ENCODE data around the gene UBE2F. TPM values are rescaled to one million over a fixed set of nuclear protein-coding genes. Genes with fewer than 3 reads are reported as not detected.

UBE2F gene
- total and polyA plus RNA-seq, 3 donors from 2014 or later: 68.3 to 77.8 (median 72.8) TPM

DNA sequence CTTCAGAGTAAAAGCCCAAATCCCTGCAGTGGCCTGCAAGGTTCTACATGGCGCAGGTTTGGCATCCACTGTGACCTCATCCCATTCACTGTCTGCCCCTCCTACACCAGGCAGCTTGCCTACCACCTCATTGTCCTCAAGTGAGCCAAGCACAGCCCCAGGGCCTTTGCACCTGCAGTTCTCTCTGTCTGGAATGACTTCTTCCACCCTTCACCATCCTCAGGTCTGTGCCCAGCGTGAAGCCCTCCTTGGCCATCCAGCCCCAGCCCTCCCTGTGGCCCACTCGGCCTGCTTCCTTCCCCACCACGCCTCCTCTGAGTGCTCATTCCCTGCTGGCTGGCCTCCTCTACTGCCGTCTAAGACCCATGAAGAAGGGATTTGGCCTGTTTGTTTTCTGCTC is 32.6 kb upstream of the UBE2F start:
- H3K27me3 ChIP-seq: no peaks in the 10 kb centered on the region
- no peak for DNase-seq
- H3K4me1 ChIP-seq: peaks cover 6% of the 10 kb centered on the region
- WGBS, 2 donors: 90 to 91% methylated on average over 5 of the region's 5 CpGs
- H3K36me3 ChIP-seq (ENCODE audit: low read depth, missing control alignments): no peaks in the 10 kb centered on the region
- no peak overlapping the region for H3K27ac ChIP-seq
- H3K9me3 ChIP-seq: no peaks in the 10 kb centered on the region
- TF ChIP-seq, protein P1, sequence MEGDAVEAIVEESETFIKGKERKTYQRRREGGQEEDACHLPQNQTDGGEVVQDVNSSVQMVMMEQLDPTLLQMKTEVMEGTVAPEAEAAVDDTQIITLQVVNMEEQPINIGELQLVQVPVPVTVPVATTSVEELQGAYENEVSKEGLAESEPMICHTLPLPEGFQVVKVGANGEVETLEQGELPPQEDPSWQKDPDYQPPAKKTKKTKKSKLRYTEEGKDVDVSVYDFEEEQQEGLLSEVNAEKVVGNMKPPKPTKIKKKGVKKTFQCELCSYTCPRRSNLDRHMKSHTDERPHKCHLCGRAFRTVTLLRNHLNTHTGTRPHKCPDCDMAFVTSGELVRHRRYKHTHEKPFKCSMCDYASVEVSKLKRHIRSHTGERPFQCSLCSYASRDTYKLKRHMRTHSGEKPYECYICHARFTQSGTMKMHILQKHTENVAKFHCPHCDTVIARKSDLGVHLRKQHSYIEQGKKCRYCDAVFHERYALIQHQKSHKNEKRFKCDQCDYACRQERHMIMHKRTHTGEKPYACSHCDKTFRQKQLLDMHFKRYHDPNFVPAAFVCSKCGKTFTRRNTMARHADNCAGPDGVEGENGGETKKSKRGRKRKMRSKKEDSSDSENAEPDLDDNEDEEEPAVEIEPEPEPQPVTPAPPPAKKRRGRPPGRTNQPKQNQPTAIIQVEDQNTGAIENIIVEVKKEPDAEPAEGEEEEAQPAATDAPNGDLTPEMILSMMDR (IDR thresholded peaks at IDR 0.05): no peak
- no peak for TF ChIP-seq POLR2A (IDR thresholded peaks at IDR 0.05)
- H3K4me3 ChIP-seq: no peak overlapping the region
- intact Hi-C loops (cut with DNase I; ENCODE audit: low total_unique reads): no loop called here

DNA sequence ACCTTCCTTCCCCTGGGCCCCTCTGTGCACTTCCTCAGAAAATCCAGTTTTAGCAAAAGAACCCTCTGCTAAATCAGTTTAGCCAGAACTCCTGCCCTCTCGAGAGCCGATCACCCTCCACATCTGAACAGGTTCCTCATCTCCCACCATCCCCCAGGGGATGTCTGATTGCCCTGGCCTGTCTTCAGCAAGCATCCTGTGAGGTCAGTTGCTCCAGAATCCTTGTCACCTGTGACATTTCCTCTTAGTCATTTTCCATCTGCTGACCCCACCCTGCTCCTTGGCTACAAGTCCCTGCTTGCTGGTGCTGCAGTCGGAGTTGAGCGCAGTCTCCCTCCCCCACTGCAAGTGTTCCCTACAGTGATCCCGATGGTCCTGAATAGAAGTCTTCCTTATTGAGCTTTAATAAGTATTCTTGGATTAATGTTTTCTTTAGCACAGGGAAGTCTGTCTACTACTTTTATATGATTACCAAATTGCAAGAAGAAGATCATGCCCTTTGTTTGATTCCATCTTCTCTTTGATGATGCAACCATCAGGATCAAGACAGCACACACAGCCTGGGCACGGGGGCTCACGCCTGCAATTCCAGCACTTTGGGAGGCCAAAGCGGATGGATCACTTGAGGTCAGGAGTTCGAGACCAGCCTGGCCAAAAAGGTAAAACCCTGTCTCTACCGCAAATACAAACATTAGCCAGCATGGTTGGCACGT is 30.9 kb upstream of the UBE2F start:
- Histone ChIP-seq H3K9me3 (no peaks in the 10 kb centered on the region), H3K27me3 (no peaks in the 10 kb centered on the region), H3K4me3 (no peak overlapping the region), H3K36me3 (ENCODE audit: low read depth, missing control alignments) (no peaks in the 10 kb centered on the region), H3K4me1 (peaks cover 6% of the 10 kb centered on the region), H3K27ac (no peak overlapping the region)
- no peak for DNase-seq
- TF ChIP-seq POLR2A (IDR thresholded peaks at IDR 0.05): no peak
- TF ChIP-seq, protein P1 (IDR thresholded peaks at IDR 0.05): no peak
- 85 to 87% methylated on average over 11 of the region's 11 CpGs for WGBS, 2 donors
- intact Hi-C loops (cut with DNase I; ENCODE audit: low total_unique reads): no loop called here

DNA sequence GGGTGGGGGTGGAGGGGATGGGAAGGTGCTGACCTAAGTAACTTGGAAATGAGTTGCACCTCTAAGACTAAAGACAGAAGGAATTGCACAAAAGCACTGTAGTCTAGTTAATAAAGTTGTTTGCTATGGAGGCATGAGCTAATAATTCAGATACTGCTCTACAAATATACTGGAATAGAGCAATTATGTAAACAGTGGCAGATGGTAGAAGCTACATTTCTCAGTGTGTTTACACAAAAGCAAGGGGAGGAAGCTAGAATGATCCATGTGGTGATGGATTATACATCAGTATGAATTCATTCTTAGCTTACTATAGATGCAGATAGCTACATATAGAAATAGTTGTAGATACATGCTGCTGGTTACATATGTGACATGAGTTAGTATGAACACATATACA is 27.6 kb upstream of the UBE2F start:
- Histone ChIP-seq H3K27ac (no peak overlapping the region), H3K36me3 (ENCODE audit: low read depth, missing control alignments) (no peaks in the 10 kb centered on the region), H3K27me3 (no peaks in the 10 kb centered on the region), H3K9me3 (no peaks in the 10 kb centered on the region), H3K4me3 (no peak overlapping the region), H3K4me1 (no peaks in the 10 kb centered on the region)
- TF ChIP-seq, protein P1 (IDR thresholded peaks at IDR 0.05): no peak
- no peak for TF ChIP-seq POLR2A (IDR thresholded peaks at IDR 0.05)
- intact Hi-C loops (cut with DNase I; ENCODE audit: low total_unique reads): no loop called here
- DNase-seq: no peak

DNA sequence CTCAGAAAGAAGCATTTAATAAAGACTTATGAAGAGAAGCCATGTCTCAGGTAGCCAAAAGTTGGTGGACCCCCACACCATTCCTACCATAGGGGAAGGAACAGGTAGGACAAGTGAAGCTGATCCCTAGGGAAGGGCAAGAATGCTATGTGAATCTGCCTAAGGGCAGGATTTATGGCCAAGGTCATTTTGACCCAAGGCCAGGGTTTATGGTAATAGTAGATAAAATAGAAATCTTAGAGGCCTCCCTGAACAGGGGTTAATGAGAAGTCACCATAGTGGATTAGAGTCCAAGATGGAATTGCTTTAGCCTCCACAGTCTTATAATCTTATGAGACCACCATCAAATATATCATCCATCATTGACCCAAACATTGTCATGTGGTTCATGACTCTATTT is 26.0 kb upstream of the UBE2F start:
- Histone ChIP-seq H3K27ac (no peak overlapping the region), H3K4me1 (no peaks in the 10 kb centered on the region), H3K4me3 (no peak overlapping the region), H3K27me3 (no peaks in the 10 kb centered on the region), H3K9me3 (no peaks in the 10 kb centered on the region), H3K36me3 (ENCODE audit: low read depth, missing control alignments) (no peaks in the 10 kb centered on the region)
- no peak for TF ChIP-seq POLR2A (IDR thresholded peaks at IDR 0.05)
- TF ChIP-seq, protein P1 (IDR thresholded peaks at IDR 0.05): no peak
- no peak for DNase-seq
- intact Hi-C loops (cut with DNase I; ENCODE audit: low total_unique reads): no loop called here

DNA sequence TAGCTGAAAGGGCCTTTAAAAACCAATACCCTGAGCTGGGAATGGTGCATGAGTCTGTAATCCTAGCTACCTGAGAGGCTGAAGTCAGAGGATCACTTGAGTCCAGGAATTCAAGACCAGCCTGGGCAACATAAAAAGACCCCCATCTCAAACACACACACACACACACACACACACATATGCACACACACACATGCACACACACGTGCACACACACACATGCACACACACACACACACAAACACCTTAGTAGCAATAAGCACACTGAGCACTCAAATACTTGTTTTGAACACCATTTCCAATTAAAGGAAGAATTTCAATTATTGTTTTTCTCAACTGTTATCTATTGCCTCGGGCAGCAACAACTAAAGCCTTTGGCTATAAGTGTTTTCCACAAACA is 25.6 kb upstream of the UBE2F start:
- Histone ChIP-seq H3K36me3 (ENCODE audit: low read depth, missing control alignments) (no peaks in the 10 kb centered on the region), H3K4me1 (no peaks in the 10 kb centered on the region), H3K4me3 (no peak overlapping the region), H3K9me3 (no peaks in the 10 kb centered on the region), H3K27ac (no peak overlapping the region), H3K27me3 (no peaks in the 10 kb centered on the region)
- 60 to 79% methylated on average over 2 of the region's 2 CpGs for WGBS, 2 donors
- TF ChIP-seq, protein P1 (IDR thresholded peaks at IDR 0.05): no peak
- no peak for TF ChIP-seq POLR2A (IDR thresholded peaks at IDR 0.05)
- no peak for DNase-seq
- intact Hi-C loops (cut with DNase I; ENCODE audit: low total_unique reads): no loop called here

Data from testis (tissue), 3 donors.